SK-N-SH (cell line): ENCODE measurements around the gene GBX2.

ENCODE experiments used
- CHD2 ChIP-seq: fragments of 150-350 bp; IDR thresholded peaks from 2 replicates; pipeline ENCODE4 v1.6.1; 2018; ENCODE audit warnings: low read length; ENCODE audit not compliant: partially characterized antibody
- CTCF ChIP-seq: fragments of 200-600 bp; sonication (generic); IDR thresholded peaks from 2 replicates; pipeline ENCODE4 v1.6.1; 2017; ENCODE audit warnings: antibody characterized with exemption, mild to moderate bottlenecking, moderate library complexity
- EP300 ChIP-seq, 2 experiments: IDR thresholded peaks; 2 replicates each; pipeline versions ENCODE4 v1.4.0 to v1.6.1; 2012; ENCODE audit warnings: borderline replicate concordance in 1 of 2, low read depth in 1 of 2, low read length in 1 of 2
- JUND ChIP-seq: IDR thresholded peaks from 2 replicates; pipeline ENCODE4 v1.4.0; 2012
- MAX ChIP-seq: IDR thresholded peaks from 2 replicates; pipeline ENCODE4 v1.4.0; 2012; ENCODE audit warnings: low read depth
- MXI1 ChIP-seq: IDR thresholded peaks from 2 replicates; pipeline ENCODE4 v1.6.1; 2012; ENCODE audit warnings: mild to moderate bottlenecking, low read depth, low read length, improper control_type of control experiment
- NRF1 ChIP-seq: IDR thresholded peaks from 2 replicates; pipeline ENCODE4 v1.6.1; 2012; ENCODE audit warnings: low read depth, mild to moderate bottlenecking, low read length
- POLR2AphosphoS5 ChIP-seq: IDR thresholded peaks from 2 replicates; pipeline ENCODE4 v1.6.1; 2012; ENCODE audit warnings: low read depth, low read length
- RCOR1 ChIP-seq: fragments of 150-350 bp; IDR thresholded peaks from 2 replicates; pipeline ENCODE4 v1.6.1; 2017; ENCODE audit warnings: antibody characterized with exemption, low read length
- REST ChIP-seq: IDR thresholded peaks from 2 replicates; pipeline ENCODE4 v1.6.1; 2012; ENCODE audit warnings: mild to moderate bottlenecking, low read depth, low read length, moderate library complexity
- RXRA ChIP-seq: IDR thresholded peaks from 2 replicates; pipeline ENCODE4 v1.4.0; 2012; ENCODE audit warnings: low read depth, mild to moderate bottlenecking, borderline replicate concordance
- SIN3A ChIP-seq: IDR thresholded peaks from 2 replicates; pipeline ENCODE4 v1.6.1; 2012; ENCODE audit warnings: low read depth, mild to moderate bottlenecking, low read length, moderate library complexity, borderline replicate concordance
- TCF12 ChIP-seq: IDR thresholded peaks from 2 replicates; pipeline ENCODE4 v1.4.0; 2012
- TF ChIP-seq, protein P1 (sequence below): IDR thresholded peaks from 2 replicates; pipeline ENCODE4 v1.4.0; 2012; ENCODE audit warnings: low read depth, borderline replicate concordance

GRCh38 chr2:236216711-236217110, 48.5 kb upstream of the GBX2 start:
- TF ChIP-seq CTCF (no peak), EP300 (IDR thresholded peaks at IDR 0.05; ENCODE audit: borderline replicate concordance in 1 of 2, low read depth in 1 of 2, low read length in 1 of 2) (no peak), POLR2AphosphoS5 (no peak), MXI1 (no peak), JUND (no peak), RXRA (no peak), NRF1 (no peak), TCF12 (no peak), RCOR1 (no peak), REST (no peak), MAX (no peak), SIN3A (no peak), CHD2 (no peak)
- TF ChIP-seq, protein P1, sequence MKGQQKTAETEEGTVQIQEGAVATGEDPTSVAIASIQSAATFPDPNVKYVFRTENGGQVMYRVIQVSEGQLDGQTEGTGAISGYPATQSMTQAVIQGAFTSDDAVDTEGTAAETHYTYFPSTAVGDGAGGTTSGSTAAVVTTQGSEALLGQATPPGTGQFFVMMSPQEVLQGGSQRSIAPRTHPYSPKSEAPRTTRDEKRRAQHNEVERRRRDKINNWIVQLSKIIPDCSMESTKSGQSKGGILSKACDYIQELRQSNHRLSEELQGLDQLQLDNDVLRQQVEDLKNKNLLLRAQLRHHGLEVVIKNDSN: no peak
